ENCODE data around the gene RPTOR.

Gene RPTOR

DNA sequence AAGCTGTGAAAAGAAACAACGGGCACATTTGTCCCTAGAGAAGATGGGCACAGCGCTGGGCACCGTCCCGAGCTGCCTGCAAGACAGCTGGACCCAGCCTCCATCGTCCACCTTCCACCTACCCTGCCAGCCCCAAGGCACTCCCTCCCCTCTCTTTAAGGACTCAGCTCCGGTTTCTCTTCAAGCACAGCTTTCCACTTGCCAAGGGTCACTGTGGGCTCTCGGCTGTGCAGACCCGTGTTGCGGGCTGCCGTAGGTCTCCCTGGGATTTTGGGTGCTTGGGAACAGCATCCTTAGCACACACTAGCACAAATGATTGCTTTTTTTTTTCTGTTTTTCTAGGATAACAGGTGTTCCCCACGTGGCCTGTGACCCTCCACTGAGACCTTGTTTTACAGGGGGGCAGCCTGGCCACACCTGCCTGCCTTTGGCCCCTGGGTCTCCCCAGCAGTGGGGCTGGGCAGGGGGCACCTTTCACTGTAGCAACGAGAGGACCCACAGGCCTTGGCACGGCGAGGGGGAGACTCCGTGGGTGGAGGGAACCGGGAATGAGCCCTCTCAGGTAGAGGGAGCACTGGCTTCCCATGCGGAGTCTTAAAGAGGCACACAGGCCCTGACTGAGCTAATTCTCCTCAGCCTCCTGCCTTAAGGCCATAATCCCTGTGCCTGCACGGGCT lies 448.4 kb downstream of the RPTOR start:
- DNase-seq = no peak
- Histone ChIP-seq H3K27me3 (ENCODE audit: insufficient read depth, low read length, poor library complexity) (no peaks in the 10 kb centered on the region), H3K4me1 (ENCODE audit: control insufficient read depth, low read depth, low read length) (no peaks in the 10 kb centered on the region), H3K9ac (ENCODE audit: low read length) (no peak overlapping the region), H4K5ac (ENCODE audit: low read length) (no peak overlapping the region), H3K56ac (ENCODE audit: low read length) (no peak overlapping the region), H2AK5ac (ENCODE audit: low read length) (no peak overlapping the region), H3K4me3 (ENCODE audit: low read length) (no peak overlapping the region), H3K4me2 (ENCODE audit: low read length) (no peak overlapping the region), H3K36me3 (ENCODE audit: control insufficient read depth, insufficient read depth, low read length) (no peaks in the 10 kb centered on the region), H3K79me2 (ENCODE audit: control insufficient read depth, insufficient read depth, low read length) (no peaks in the 10 kb centered on the region), H3K4ac (ENCODE audit: low read depth, low read length) (no peak overlapping the region), H3K18ac (ENCODE audit: low read length) (no peak overlapping the region), H2BK120ac (ENCODE audit: low read depth, low read length) (no peak overlapping the region), H2BK5ac (ENCODE audit: low read length) (no peak overlapping the region), H3K23ac (ENCODE audit: low read length) (no peak overlapping the region), H3K79me1 (ENCODE audit: low read length) (no peaks in the 10 kb centered on the region), H4K8ac (ENCODE audit: low read depth, low read length) (no peak overlapping the region), H2BK15ac (replicated peaks; ENCODE audit: low read depth) (no peak overlapping the region), H3K27ac (ENCODE audit: low read depth, low read length) (no peak overlapping the region)
- WGBS (ENCODE audit: extremely low coverage, insufficient coverage, low lambda C conversion rate) = no CpG with 5 or more reads among the region's 18 CpGs

DNA sequence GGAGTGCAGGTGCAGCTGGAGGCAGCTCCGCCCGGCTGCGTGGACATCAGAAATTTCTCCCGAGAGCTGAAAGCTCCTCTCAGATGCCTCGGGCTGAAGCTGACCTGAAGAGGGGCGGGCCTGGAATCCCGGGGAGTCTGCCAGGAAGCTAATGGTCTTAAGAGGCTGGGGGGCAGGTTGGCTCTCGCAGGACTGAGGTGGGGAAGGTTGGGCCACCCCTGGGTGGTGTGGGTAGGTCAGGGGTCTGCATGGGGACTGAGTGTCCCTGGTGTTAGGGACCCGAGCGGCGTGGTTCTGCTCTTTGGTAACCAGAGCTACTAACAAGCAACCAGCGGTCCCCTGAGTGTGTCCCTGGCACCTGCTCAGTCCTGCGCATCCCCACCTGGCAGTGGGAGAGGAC lies 450.5 kb downstream of the RPTOR start:
- no peak overlapping the region for H2AK5ac ChIP-seq (ENCODE audit: low read length)
- H3K79me2 ChIP-seq (ENCODE audit: control insufficient read depth, insufficient read depth, low read length) = no peaks in the 10 kb centered on the region
- no peak overlapping the region for H3K23ac ChIP-seq (ENCODE audit: low read length)
- no peak overlapping the region for H4K5ac ChIP-seq (ENCODE audit: low read length)
- H3K27ac ChIP-seq (ENCODE audit: low read depth, low read length) = no peak overlapping the region
- H3K4me1 ChIP-seq (ENCODE audit: control insufficient read depth, low read depth, low read length) = no peaks in the 10 kb centered on the region
- H3K4ac ChIP-seq (ENCODE audit: low read depth, low read length) = no peak overlapping the region
- no peaks in the 10 kb centered on the region for H3K36me3 ChIP-seq (ENCODE audit: control insufficient read depth, insufficient read depth, low read length)
- no peak overlapping the region for H3K4me2 ChIP-seq (ENCODE audit: low read length)
- H3K4me3 ChIP-seq (ENCODE audit: low read length) = no peak overlapping the region
- H3K27me3 ChIP-seq (ENCODE audit: insufficient read depth, low read length, poor library complexity) = no peaks in the 10 kb centered on the region
- H2BK15ac ChIP-seq (replicated peaks; ENCODE audit: low read depth) = no peak overlapping the region
- no peak for DNase-seq
- H2BK120ac ChIP-seq (ENCODE audit: low read depth, low read length) = no peak overlapping the region
- WGBS (ENCODE audit: extremely low coverage, insufficient coverage, low lambda C conversion rate) = no CpG with 5 or more reads among the region's 13 CpGs
- H4K8ac ChIP-seq (ENCODE audit: low read depth, low read length) = no peak overlapping the region
- H3K9ac ChIP-seq (ENCODE audit: low read length) = no peak overlapping the region
- no peak overlapping the region for H3K56ac ChIP-seq (ENCODE audit: low read length)
- H3K18ac ChIP-seq (ENCODE audit: low read length) = no peak overlapping the region
- no peaks in the 10 kb centered on the region for H3K79me1 ChIP-seq (ENCODE audit: low read length)
- no peak overlapping the region for H2BK5ac ChIP-seq (ENCODE audit: low read length)

DNA sequence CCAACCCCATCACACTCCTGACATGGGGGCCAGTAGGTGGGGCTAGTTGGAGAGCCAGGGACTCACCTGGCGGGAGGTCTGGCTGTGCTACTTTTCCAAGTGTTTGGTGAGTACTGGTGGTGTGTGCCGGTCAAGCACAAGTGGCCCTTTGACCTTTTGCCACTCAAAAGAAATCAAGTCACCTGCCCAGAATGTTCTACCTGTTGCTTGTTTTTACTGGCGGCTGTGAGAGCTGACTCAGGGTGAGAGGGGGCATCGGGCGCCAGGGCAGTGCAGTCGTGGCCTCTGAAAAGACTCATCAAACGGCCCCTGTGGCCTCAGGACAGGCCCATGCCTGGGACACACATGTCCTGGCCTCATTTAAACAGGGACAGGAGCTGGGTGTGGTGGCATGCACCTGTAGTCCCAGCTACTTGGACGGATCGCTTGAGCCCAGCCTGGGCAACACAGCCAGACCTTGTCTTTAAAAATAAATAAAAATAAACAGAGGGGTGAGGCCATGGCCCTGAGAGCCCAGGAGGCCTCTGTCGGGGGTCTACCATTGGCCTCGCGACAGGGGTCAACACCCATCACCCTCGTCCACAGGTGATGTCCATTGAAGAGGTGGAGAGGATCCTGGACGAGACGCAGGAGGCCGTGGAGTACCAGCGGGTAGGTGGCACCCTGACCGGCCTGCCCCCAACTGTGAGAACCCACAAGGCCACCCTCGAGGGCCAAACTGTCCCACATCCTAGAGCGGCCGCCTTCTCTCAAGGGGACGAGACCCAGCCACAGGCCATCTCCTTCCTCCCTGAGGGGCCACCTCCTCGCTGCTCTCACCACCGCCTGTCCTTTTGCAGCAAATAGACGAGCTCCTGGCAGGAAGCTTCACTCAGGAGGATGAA lies 452.0 kb downstream of the RPTOR start:
- Histone ChIP-seq H3K79me2 (ENCODE audit: control insufficient read depth, insufficient read depth, low read length) (no peaks in the 10 kb centered on the region), H3K18ac (ENCODE audit: low read length) (no peak overlapping the region), H2BK15ac (replicated peaks; ENCODE audit: low read depth) (no peak overlapping the region), H3K36me3 (ENCODE audit: control insufficient read depth, insufficient read depth, low read length) (no peaks in the 10 kb centered on the region), H2BK120ac (ENCODE audit: low read depth, low read length) (no peak overlapping the region), H3K23ac (ENCODE audit: low read length) (no peak overlapping the region), H3K9ac (ENCODE audit: low read length) (no peak overlapping the region), H4K8ac (ENCODE audit: low read depth, low read length) (no peak overlapping the region), H2AK5ac (ENCODE audit: low read length) (no peak overlapping the region), H3K4me2 (ENCODE audit: low read length) (no peak overlapping the region), H3K27me3 (ENCODE audit: insufficient read depth, low read length, poor library complexity) (no peaks in the 10 kb centered on the region), H4K5ac (ENCODE audit: low read length) (no peak overlapping the region), H3K79me1 (ENCODE audit: low read length) (no peaks in the 10 kb centered on the region), H2BK5ac (ENCODE audit: low read length) (no peak overlapping the region), H3K4ac (ENCODE audit: low read depth, low read length) (no peak overlapping the region), H3K4me3 (ENCODE audit: low read length) (no peak overlapping the region), H3K27ac (ENCODE audit: low read depth, low read length) (no peak overlapping the region), H3K4me1 (ENCODE audit: control insufficient read depth, low read depth, low read length) (no peaks in the 10 kb centered on the region), H3K56ac (ENCODE audit: low read length) (no peak overlapping the region)
- DNase-seq = no peak
- WGBS (ENCODE audit: extremely low coverage, insufficient coverage, low lambda C conversion rate) = no CpG with 5 or more reads among the region's 25 CpGs

DNA sequence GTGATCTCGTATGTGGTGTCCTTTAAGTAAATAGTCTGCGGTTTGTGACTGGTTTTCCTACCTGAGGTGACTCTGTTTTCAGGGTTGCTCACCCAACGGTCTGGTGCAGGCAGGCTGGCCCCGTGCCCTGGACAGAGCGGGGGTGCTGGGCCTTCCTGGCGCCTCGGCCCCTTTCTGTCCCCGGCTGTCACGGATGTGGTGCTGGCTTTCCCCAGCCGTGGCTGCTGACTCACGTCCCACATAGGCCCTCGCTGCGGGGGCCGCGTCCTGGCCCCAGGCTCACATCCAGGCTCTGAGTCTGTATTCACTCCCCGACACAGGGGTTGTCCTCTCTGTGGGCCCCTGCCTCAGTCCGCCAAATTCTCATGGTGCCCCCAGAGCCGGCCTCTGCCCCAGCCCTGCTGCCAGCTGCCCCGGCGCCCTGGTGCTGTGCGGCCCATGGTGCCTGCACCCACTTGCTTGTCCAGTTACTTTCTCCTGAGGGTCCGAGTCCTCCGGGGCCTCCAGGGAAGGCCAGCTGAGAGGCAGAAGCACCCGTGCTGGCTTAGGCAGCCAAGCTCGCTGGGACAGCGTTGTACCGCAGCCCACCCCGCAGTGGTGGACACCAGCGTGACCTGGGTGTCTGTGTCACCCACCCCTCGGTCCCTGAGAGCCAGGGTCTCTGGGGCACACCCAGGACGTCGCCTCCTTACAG lies 452.9 kb downstream of the RPTOR start:
- Histone ChIP-seq H3K79me2 (ENCODE audit: control insufficient read depth, insufficient read depth, low read length) (no peaks in the 10 kb centered on the region), H3K4me3 (ENCODE audit: low read length) (no peak overlapping the region), H3K4me1 (ENCODE audit: control insufficient read depth, low read depth, low read length) (no peaks in the 10 kb centered on the region), H2BK5ac (ENCODE audit: low read length) (no peak overlapping the region), H3K18ac (ENCODE audit: low read length) (no peak overlapping the region), H3K27me3 (ENCODE audit: insufficient read depth, low read length, poor library complexity) (no peaks in the 10 kb centered on the region), H3K4ac (ENCODE audit: low read depth, low read length) (no peak overlapping the region), H3K36me3 (ENCODE audit: control insufficient read depth, insufficient read depth, low read length) (no peaks in the 10 kb centered on the region), H3K79me1 (ENCODE audit: low read length) (no peaks in the 10 kb centered on the region), H2BK120ac (ENCODE audit: low read depth, low read length) (no peak overlapping the region), H3K56ac (ENCODE audit: low read length) (no peak overlapping the region), H3K4me2 (ENCODE audit: low read length) (no peak overlapping the region), H4K5ac (ENCODE audit: low read length) (no peak overlapping the region), H2AK5ac (ENCODE audit: low read length) (no peak overlapping the region), H3K27ac (ENCODE audit: low read depth, low read length) (no peak overlapping the region), H4K8ac (ENCODE audit: low read depth, low read length) (no peak overlapping the region), H3K9ac (ENCODE audit: low read length) (no peak overlapping the region), H2BK15ac (replicated peaks; ENCODE audit: low read depth) (no peak overlapping the region), H3K23ac (ENCODE audit: low read length) (no peak overlapping the region)
- no CpG with 5 or more reads among the region's 32 CpGs for WGBS (ENCODE audit: extremely low coverage, insufficient coverage, low lambda C conversion rate)
- no peak for DNase-seq

DNA sequence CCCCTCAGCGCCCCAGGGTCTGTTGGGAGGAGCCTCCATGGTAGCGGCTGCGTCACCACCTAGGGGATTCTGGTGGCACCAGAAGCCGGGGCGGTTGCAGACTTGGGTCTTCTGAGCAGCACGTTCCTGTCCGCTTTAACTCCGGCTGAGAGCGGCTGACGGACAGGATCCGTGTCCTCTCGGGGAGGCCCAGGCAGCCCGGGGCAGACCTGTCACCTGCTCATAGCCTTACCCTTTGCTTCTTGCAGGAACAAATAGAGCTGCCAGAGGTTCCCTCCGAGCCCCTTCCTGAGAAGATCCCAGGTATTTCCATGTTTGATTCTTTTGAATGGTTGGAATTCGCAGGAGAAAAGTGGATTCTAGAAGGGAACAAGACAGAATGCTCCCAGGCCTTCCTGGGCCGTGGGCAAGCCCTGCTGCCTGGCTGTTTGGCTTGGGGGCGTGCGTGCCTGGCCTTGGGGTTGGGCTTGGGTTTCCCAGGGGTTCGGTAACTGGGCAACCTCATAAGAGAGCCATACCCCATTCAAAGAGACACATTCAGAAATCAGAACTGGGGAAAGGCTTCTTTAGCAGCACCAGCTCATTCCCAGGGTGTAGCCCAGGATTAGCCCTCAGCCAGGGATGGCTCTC lies 453.6 kb downstream of the RPTOR start:
- Histone ChIP-seq H3K79me1 (ENCODE audit: low read length) (no peaks in the 10 kb centered on the region), H2BK5ac (ENCODE audit: low read length) (no peak overlapping the region), H3K4me1 (ENCODE audit: control insufficient read depth, low read depth, low read length) (no peaks in the 10 kb centered on the region), H3K27ac (ENCODE audit: low read depth, low read length) (no peak overlapping the region), H4K5ac (ENCODE audit: low read length) (no peak overlapping the region), H3K4me2 (ENCODE audit: low read length) (no peak overlapping the region), H3K27me3 (ENCODE audit: insufficient read depth, low read length, poor library complexity) (no peaks in the 10 kb centered on the region), H2BK120ac (ENCODE audit: low read depth, low read length) (no peak overlapping the region), H2BK15ac (replicated peaks; ENCODE audit: low read depth) (no peak overlapping the region), H3K56ac (ENCODE audit: low read length) (no peak overlapping the region), H3K4me3 (ENCODE audit: low read length) (no peak overlapping the region), H3K79me2 (ENCODE audit: control insufficient read depth, insufficient read depth, low read length) (no peaks in the 10 kb centered on the region), H3K23ac (ENCODE audit: low read length) (no peak overlapping the region), H3K36me3 (ENCODE audit: control insufficient read depth, insufficient read depth, low read length) (no peaks in the 10 kb centered on the region), H3K9ac (ENCODE audit: low read length) (no peak overlapping the region), H4K8ac (ENCODE audit: low read depth, low read length) (no peak overlapping the region), H2AK5ac (ENCODE audit: low read length) (no peak overlapping the region), H3K4ac (ENCODE audit: low read depth, low read length) (no peak overlapping the region), H3K18ac (ENCODE audit: low read length) (no peak overlapping the region)
- whole genome bisulfite sequencing (ENCODE audit: extremely low coverage, insufficient coverage, low lambda C conversion rate) = no CpG with 5 or more reads among the region's 19 CpGs
- DNase-seq = no peak

All from mesendoderm (in vitro differentiated cells).